ENCODE measurements around the gene ASIC5. TPM values are rescaled to one million over a fixed set of nuclear protein-coding genes. Genes with fewer than 3 reads are reported as not detected.
A peak's percentile ranks its signal among the peaks of the same experiment; 100 is the strongest.

ASIC5 gene
- total RNA-seq, 1 experiment from 2014 or later, result not detected

DNA sequence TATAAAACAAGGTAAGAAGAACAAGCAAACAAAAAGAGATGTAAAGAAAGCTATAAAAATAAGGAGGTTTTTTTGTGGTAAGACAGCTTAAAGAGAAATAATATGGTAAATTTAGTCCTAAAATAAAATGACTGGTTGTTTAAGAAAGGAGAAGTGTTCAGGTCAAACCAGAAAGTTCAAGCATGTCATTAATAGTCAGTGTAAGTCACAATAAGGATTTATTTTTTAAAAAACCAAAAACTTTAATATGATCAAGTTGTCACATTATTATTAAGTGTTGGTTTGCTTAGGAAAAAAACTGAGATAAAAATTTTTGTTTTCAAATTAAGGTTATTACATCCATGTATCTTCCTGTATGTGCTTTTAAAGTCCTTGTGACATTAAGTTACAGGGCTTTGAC is 19.1 kb downstream of the ASIC5 start:
- Histone ChIP-seq H3K36me3 (replicated peaks; ENCODE audit: control insufficient read depth, insufficient read depth, low read length) (no peaks in the 10 kb centered on the region), H3K4me3 (ENCODE audit: insufficient read depth, low read depth, low read length) (no peak overlapping the region), H3K27me3 (ENCODE audit: control insufficient read depth, insufficient read depth, low read length) (no peaks in the 10 kb centered on the region)
- DNase-seq, result no peak

DNA sequence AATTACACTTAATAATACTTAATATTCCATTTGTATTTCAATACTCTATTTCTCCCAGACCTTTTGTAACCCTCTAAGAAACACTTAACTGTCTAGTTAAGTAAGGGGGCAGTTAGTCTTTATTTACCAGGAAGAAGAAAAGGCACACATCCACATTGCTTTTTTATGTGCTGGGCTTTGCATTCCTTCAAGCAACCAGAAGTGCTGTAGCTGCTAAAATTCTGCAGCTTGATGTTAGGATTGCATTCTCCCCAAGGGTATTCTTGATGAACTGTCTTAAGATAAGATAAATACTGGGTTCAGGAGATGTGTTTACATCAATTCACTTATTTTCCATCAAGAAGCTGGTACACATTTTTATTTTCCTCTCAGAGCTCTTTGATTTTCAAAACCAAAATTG is 24.0 kb downstream of the ASIC5 start:
- H3K36me3 ChIP-seq (replicated peaks; ENCODE audit: control insufficient read depth, insufficient read depth, low read length), result no peaks in the 10 kb centered on the region
- H3K4me3 ChIP-seq (ENCODE audit: insufficient read depth, low read depth, low read length), result no peak overlapping the region
- no peaks in the 10 kb centered on the region for H3K27me3 ChIP-seq (ENCODE audit: control insufficient read depth, insufficient read depth, low read length)
- no peak for DNase-seq

GRCh38 chr4:155837203-155837796 is 28.8 kb downstream of the ASIC5 start:
- no peak for DNase-seq
- Histone ChIP-seq H3K27me3 (ENCODE audit: control insufficient read depth, insufficient read depth, low read length) (no peaks in the 10 kb centered on the region), H3K4me3 (ENCODE audit: insufficient read depth, low read depth, low read length) (no peak overlapping the region), H3K36me3 (replicated peaks; ENCODE audit: control insufficient read depth, insufficient read depth, low read length) (no peaks in the 10 kb centered on the region)

DNA sequence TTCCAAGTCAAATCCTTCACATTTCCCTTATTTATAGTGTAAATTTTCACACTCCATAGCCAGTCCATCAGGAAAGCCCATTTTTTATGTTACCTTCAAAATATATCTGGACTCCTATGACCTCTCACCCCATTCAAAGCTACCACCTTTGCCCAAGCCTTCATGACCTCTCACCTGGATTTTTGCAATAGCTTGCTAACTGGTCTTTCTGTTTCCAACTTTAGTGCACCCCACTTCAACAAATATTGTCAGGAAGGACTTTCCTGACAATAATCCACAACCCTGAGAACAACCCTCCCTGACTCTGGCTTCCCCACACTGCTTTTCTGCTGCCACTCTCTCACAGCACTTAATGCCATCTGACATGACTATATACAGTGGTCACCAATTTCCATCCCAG is 33.4 kb downstream of the ASIC5 start:
- Histone ChIP-seq H3K4me3 (ENCODE audit: insufficient read depth, low read depth, low read length) (no peak overlapping the region), H3K36me3 (replicated peaks; ENCODE audit: control insufficient read depth, insufficient read depth, low read length) (no peaks in the 10 kb centered on the region), H3K27me3 (ENCODE audit: control insufficient read depth, insufficient read depth, low read length) (no peaks in the 10 kb centered on the region)
- no peak for DNase-seq

- no peaks in the 10 kb centered on the region for H3K36me3 ChIP-seq (replicated peaks; ENCODE audit: control insufficient read depth, insufficient read depth, low read length)
- H3K4me3 ChIP-seq (ENCODE audit: insufficient read depth, low read depth, low read length), result no peak overlapping the region
- no peak for DNase-seq
- no peaks in the 10 kb centered on the region for H3K27me3 ChIP-seq (ENCODE audit: control insufficient read depth, insufficient read depth, low read length)
Measured at GRCh38 chr4:155828628-155829027, 37.4 kb downstream of the ASIC5 start.

DNA sequence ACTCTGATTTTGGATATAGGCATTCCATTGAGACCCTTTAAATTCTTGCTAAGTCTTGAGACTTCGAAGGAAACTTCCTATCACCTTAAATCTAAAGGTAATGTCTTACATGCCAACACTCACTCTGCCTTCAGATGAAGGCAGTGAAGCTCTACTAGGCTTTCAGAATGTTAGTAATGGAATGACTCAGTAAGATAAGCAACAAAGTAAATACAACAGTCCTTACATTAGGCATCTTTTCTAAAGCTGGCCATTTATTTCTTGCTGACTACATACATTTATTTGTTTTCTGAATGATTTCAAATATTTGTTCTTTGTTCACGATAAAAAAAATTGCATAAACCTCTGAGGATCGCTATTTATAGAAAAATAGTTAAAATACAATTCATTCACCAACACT is 43.5 kb downstream of the ASIC5 start:
- DNase-seq, result no peak
- no peaks in the 10 kb centered on the region for H3K36me3 ChIP-seq (replicated peaks; ENCODE audit: control insufficient read depth, insufficient read depth, low read length)
- H3K4me3 ChIP-seq (ENCODE audit: insufficient read depth, low read depth, low read length), result no peak overlapping the region
- no peaks in the 10 kb centered on the region for H3K27me3 ChIP-seq (ENCODE audit: control insufficient read depth, insufficient read depth, low read length)

DNA sequence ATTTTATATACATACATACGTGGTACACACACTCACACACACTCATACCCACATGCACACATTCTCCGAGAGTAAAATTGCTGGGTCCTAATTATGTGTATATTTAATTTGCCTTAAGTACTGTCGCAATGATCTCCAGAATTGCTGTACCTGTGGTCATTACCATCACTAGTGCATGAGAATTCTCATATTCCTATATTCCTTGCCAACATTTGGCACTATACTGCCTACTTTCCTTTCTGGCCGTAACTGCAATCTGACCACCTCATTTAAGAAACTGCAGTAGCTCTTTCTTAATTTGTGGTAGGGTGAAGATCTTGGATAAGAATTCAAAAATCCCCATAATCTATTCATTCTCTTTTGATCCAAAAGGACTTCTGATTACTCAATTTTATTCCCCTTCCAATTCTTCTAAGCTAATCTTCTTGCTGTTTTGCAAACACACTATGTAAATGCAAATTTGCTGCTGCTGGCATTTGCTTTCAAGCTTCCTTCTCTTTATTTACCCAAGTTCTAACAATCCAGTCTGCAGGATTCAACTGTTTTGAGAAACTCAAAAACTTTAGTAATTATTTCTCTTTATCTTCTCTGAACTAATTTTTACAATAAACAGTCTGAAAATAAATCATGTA is 45.1 kb downstream of the ASIC5 start:
- no peak overlapping the region for H3K4me3 ChIP-seq (ENCODE audit: insufficient read depth, low read depth, low read length)

GRCh38 chr4:155819066-155819465 is 47.0 kb downstream of the ASIC5 start:
- no peaks in the 10 kb centered on the region for H3K36me3 ChIP-seq (replicated peaks; ENCODE audit: control insufficient read depth, insufficient read depth, low read length)
- no peak overlapping the region for H3K4me3 ChIP-seq (ENCODE audit: insufficient read depth, low read depth, low read length)
- H3K27me3 ChIP-seq (ENCODE audit: control insufficient read depth, insufficient read depth, low read length), result no peaks in the 10 kb centered on the region
- DNase-seq, result no peak

More for the DNA sequence above, 45.1 kb downstream of the ASIC5 start:
- no peak for DNase-seq
- no peaks in the 10 kb centered on the region for H3K36me3 ChIP-seq (replicated peaks; ENCODE audit: control insufficient read depth, insufficient read depth, low read length)
- H3K27me3 ChIP-seq (ENCODE audit: control insufficient read depth, insufficient read depth, low read length), result no peaks in the 10 kb centered on the region

- Histone ChIP-seq H3K4me3 (ENCODE audit: insufficient read depth, low read depth, low read length) (no peak overlapping the region), H3K27me3 (ENCODE audit: control insufficient read depth, insufficient read depth, low read length) (no peaks in the 10 kb centered on the region), H3K36me3 (replicated peaks; ENCODE audit: control insufficient read depth, insufficient read depth, low read length) (no peaks in the 10 kb centered on the region)
- DNase-seq, result no peak
Measured at GRCh38 chr4:155818639-155819038, 47.4 kb downstream of the ASIC5 start.

GRCh38 chr4:155811083-155811482 is 55.0 kb downstream of the ASIC5 start:
- Histone ChIP-seq H3K4me3 (ENCODE audit: insufficient read depth, low read depth, low read length) (no peak overlapping the region), H3K27me3 (ENCODE audit: control insufficient read depth, insufficient read depth, low read length) (no peaks in the 10 kb centered on the region), H3K36me3 (replicated peaks; ENCODE audit: control insufficient read depth, insufficient read depth, low read length) (no peaks in the 10 kb centered on the region)
- DNase-seq, result no peak

GRCh38 chr4:155809835-155810234 is 56.2 kb downstream of the ASIC5 start:
- H3K27me3 ChIP-seq (ENCODE audit: control insufficient read depth, insufficient read depth, low read length), result no peaks in the 10 kb centered on the region
- H3K4me3 ChIP-seq (ENCODE audit: insufficient read depth, low read depth, low read length), result no peak overlapping the region
- peak; percentile 6 for DNase-seq
- H3K36me3 ChIP-seq (replicated peaks; ENCODE audit: control insufficient read depth, insufficient read depth, low read length), result no peaks in the 10 kb centered on the region

- Histone ChIP-seq H3K4me3 (ENCODE audit: insufficient read depth, low read depth, low read length) (no peak overlapping the region), H3K27me3 (ENCODE audit: control insufficient read depth, insufficient read depth, low read length) (no peaks in the 10 kb centered on the region)
- DNase-seq, result no peak
Measured at GRCh38 chr4:155807021-155807420, 59.1 kb downstream of the ASIC5 start.

DNA sequence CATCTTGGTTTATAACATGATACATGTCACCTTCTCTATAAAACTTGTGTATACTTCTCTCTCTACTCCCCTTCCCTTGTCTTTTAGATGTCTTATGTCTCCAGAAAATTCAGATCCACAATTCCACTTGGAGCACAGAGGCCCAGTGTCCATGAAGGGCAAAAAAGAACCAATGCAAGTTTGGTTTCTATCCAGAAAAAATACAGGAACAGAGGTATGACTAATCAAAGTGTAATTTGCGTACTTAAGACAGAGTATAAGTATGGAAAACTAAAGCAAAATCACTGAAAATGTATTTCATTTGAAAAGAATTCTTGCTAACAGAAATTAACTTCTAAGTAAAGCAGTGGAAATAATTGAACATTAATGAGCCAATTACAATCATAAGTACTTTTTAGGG is 61.1 kb downstream of the ASIC5 start:
- Histone ChIP-seq H3K36me3 (replicated peaks; ENCODE audit: control insufficient read depth, insufficient read depth, low read length) (no peaks in the 10 kb centered on the region), H3K27me3 (ENCODE audit: control insufficient read depth, insufficient read depth, low read length) (no peaks in the 10 kb centered on the region), H3K4me3 (ENCODE audit: insufficient read depth, low read depth, low read length) (no peak overlapping the region)
- no peak for DNase-seq

More at GRCh38 chr4:155807021-155807420, 59.1 kb downstream of the ASIC5 start:
- H3K36me3 ChIP-seq (replicated peaks; ENCODE audit: control insufficient read depth, insufficient read depth, low read length), result no peaks in the 10 kb centered on the region

GRCh38 chr4:155802190-155802959 is 63.7 kb downstream of the ASIC5 start:
- no peak overlapping the region for H3K4me3 ChIP-seq (ENCODE audit: insufficient read depth, low read depth, low read length)
- no peaks in the 10 kb centered on the region for H3K36me3 ChIP-seq (replicated peaks; ENCODE audit: control insufficient read depth, insufficient read depth, low read length)

DNA sequence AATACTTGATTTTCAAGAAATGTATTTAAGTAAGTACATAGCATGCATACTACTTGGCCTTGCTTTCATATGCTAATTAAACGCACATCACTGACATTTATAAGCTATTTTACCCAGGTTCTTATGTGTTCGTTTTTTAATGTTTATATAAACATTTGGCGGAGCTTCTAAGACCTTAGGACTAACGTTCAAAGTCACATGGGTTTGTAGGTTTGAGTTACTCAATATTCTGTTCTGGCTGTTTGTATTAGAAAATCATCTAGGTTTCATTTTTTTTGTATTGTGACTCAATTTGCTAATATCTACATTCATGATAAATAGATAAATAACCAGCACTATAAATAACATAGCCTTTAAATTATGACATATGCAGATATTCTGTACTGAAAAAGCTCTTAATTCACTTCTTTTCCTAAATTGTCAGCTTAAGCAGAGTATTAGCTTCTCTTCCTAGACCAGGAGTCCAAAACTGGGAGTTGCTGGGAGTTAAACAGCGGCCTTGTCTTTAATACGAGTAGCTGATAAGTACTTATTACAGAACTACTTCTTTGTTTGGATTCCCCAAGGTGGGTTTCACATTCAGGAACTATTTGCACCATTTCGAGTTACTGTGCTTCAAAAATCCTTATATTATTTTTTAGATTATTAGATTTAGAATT is 65.3 kb downstream of the ASIC5 start:
- no peak for DNase-seq
- Histone ChIP-seq H3K4me3 (ENCODE audit: insufficient read depth, low read depth, low read length) (no peak overlapping the region), H3K27me3 (ENCODE audit: control insufficient read depth, insufficient read depth, low read length) (no peaks in the 10 kb centered on the region), H3K36me3 (replicated peaks; ENCODE audit: control insufficient read depth, insufficient read depth, low read length) (no peaks in the 10 kb centered on the region)

More at GRCh38 chr4:155802190-155802959, 63.7 kb downstream of the ASIC5 start:
- DNase-seq, result no peak
- H3K27me3 ChIP-seq (ENCODE audit: control insufficient read depth, insufficient read depth, low read length), result no peaks in the 10 kb centered on the region

All from H7 (cell line).